HG02981 (cell line): ENCODE results near the gene CDC42EP1.

Source experiments
- ATAC-seq: cut with Tn5 transposase; IDR thresholded peaks from one replicate; pipeline ENCODE4 v1.9.1; 2021; ENCODE audit warnings: mild to moderate bottlenecking, moderate library complexity; ENCODE audit not compliant: unreplicated experiment

Gene CDC42EP1

DNA sequence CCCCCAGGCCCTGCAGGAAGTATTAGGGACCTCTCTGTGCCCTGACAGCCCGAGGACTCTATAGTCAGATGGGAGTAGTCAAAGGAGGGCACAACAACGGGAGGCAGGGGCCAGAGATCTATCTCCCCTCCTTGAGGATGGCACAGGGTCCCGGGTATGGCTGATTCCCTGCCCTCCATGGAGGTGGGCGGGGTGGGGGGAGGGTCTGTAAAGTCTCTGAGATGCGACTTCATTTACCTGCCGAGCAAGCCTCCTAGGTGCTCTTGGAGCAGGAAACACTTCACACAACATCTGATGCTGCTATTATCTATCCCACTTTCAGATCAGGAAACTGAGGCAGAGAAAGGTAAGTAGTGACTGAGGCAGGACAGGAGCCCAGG lies 769 bp upstream of the CDC42EP1 start:
- no peak for ATAC-seq

GRCh38 chr22:37560608-37561211 lies 430 bp downstream of the CDC42EP1 start:
- no peak for ATAC-seq

DNA sequence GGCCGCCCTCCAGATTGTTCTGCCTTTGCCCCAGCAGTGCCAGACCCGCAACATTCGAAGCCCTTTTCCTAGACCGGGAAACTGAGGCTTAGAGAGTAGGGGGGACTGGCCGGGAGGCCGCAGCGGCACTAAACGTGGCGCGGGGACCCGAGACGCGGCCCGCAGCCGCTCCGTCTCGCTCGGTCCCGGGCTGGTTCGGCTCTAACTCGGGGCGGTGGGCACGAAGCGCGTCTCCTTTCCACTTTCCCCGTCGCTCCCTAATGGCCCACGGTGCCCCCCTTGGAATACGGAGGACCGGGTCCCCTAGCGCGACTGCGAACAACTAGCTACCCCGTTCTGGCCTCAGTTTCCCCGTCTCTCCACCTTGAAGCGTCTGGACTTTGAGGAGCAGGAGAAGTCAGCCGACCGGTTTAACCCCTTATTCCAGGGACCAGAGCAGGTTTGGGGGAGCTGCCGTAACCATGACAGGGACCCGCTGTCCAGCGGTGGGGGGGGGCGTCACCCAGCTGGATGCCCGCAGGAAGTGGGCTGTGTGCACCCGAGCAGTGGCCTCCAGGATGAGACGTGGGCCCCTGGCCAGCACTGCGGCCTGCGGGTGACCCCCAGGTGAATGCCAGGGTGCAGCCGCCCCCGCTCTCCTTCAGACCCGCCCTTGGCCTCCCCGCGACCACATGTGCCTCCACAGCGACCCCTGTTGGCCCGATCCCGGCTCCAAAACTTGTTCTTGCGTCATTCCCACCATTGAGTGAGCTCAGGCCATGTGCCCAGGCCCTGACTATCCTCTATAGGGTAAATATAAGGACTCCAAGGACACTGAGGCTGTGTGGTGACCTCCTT lies 1.1 kb downstream of the CDC42EP1 start:
- ATAC-seq: no peak

DNA sequence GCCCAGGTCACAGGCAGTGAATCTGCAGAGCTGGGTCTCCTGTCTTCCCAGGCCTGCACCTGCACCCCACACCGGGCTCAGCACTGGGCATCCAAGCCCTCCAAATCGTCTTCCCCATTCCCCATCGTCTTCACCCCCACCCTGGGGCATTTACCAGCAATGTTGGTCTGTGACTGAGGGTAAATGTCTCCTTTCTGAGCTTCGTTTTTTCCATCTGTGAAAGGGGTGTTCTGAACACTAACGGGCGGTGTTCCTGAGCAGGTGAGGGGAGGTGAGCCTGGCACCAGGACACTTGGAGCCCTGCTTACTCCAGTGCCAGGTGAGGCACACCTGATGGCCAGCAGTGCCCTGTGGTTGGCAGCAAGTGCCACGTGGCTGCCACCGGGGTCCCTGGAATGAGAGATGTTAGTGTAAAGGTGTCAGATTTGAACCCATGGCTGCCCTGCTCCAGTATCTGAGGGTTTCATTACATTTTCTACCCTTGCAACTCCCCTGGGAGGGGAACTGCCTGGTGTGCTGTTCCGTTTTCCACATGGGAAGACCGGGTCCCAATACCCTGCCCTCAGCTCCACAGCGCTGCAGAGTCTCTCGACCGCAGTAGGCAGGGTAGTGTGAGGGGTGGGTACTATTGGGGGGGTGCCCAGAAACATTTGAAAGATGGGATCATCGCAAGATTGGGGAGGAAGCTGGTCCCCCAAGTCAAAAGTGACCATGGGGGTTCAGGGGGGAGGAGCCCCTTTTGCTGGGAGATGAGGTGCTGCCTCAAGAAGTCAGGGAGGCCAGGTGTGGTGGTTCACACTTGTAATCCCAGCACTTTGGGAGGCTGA lies 2.0 kb downstream of the CDC42EP1 start:
- no peak for ATAC-seq

DNA sequence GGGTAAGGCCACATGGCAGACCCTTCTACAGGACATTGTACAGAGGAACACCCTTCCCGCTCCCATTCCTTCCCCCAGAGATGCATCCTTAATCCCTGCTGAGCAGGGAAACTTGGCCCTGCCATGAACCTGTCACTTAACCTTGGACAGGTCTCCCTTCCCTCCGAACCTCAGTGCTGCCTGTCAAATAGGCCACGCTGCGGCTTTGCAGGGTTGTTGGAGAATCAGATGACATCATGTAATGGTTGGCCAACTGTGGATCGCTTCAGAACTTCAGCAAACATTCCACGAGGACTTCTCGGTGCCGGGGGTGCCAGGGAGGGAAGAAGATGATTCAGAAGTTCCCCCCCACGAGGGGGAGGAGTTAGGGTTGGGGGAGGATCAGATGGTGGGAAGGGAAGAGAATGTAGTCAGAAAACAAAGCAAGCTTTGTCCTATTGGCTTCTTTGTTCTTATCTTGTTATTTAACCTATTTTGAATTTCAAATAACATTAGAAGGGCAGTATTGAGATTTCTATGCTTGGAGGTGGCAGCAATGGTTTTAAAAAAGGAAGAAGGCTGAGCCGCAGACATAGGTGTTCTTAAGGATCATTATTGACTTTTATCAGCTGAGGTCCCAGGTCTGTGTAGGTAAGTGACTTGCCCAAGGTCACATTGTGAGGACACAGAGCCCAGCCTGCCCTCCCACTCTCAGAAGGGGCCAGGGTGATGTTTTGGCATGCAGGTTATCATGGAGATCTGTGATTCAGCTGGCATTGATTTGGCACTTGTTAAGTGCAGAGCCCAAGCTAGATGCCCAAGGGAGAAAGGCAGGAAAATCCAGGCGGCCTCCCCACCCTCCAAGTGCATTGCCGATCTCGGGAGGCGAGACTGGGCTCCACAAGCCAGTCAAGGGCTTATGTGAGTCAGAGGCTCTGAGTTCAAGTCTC lies 3.1 kb downstream of the CDC42EP1 start:
- no peak for ATAC-seq

- no peak for ATAC-seq
Measured at GRCh38 chr22:37564111-37564711, 3.9 kb downstream of the CDC42EP1 start.

- no peak for ATAC-seq
Measured at GRCh38 chr22:37565830-37566229, 5.5 kb downstream of the CDC42EP1 start.

- ATAC-seq: no peak
Measured at GRCh38 chr22:37566329-37566837, 6.1 kb downstream of the CDC42EP1 start.

DNA sequence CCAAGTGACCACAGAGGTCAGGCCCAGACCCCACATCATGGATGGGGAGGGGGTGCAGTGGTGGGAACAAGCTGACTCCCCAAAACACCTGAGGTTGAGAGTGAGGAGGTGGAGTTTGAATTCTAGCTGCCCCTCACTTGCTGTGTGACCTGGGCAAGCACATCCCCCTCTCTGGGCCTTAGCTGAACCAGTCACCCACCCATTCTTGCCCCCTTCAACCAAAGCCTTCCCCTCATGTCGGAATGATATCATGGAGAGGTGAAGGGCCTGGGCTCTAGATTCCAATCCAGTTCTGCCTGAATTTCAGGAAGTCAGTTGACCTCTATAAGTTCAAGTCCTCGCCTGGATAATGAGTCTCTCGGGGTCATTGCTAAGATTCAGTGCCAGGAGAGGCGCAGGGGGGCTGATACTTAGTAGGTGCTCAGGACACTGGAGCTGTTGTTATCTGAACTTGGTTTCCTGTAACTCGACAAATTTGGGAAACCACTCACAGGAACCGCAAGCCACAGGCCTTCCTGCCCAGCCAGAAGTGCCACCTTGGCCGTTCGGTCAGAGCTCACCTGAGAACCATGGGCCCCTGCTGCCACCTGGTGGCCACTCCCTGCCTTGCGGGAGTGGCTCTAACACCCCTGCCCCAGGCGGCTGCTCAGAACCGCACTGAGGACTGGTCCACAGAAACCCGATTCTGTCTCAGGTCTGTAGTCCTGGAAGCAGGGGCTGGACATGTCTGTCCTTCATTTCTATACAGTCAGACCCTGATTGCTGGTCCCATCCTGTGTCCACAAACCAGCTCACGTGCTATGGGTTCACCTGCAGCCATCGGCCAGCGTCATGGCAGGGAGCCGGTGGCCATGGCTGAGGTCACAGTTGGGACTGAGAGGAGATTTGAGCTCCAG lies 6.9 kb downstream of the CDC42EP1 start:
- ATAC-seq: peak; percentile 66

DNA sequence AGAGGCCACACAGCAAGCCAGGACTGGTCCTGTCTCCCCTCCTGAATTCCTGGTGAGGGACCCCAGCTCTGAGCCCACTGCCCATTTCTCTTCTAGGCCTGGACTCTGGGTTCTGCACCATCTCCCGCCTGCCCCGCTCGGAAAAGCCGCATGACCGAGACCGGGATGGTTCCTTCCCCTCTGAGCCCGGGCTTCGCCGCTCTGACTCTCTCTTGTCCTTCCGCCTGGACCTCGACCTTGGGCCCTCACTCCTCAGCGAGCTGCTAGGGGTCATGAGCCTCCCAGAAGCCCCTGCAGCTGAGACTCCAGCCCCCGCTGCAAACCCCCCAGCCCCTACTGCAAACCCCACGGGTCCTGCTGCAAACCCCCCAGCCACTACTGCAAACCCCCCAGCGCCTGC lies 7.7 kb downstream of the CDC42EP1 start:
- ATAC-seq: no peak

- ATAC-seq: no peak
Measured at GRCh38 chr22:37568448-37569008, 8.2 kb downstream of the CDC42EP1 start.

GRCh38 chr22:37569009-37569920 lies 9.0 kb downstream of the CDC42EP1 start:
- no peak for ATAC-seq

- no peak for ATAC-seq
Measured at GRCh38 chr22:37569921-37570660, 9.8 kb downstream of the CDC42EP1 start.

DNA sequence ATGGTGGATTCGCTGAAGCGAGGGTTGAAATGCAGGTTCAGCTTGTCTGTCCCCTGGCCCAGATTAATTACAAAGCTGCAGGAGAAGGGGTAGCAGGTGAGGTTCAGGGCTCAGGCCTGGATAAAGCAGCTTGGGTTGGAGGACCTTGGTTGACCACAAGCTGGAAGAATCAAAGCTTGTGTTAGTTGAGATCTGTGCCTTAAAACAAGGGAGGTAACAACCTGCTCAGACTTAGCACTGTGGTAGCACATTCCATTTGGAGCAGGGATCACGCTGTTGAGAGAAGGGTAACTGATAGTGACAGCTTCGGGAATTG lies 10.3 kb downstream of the CDC42EP1 start:
- no peak for ATAC-seq

DNA sequence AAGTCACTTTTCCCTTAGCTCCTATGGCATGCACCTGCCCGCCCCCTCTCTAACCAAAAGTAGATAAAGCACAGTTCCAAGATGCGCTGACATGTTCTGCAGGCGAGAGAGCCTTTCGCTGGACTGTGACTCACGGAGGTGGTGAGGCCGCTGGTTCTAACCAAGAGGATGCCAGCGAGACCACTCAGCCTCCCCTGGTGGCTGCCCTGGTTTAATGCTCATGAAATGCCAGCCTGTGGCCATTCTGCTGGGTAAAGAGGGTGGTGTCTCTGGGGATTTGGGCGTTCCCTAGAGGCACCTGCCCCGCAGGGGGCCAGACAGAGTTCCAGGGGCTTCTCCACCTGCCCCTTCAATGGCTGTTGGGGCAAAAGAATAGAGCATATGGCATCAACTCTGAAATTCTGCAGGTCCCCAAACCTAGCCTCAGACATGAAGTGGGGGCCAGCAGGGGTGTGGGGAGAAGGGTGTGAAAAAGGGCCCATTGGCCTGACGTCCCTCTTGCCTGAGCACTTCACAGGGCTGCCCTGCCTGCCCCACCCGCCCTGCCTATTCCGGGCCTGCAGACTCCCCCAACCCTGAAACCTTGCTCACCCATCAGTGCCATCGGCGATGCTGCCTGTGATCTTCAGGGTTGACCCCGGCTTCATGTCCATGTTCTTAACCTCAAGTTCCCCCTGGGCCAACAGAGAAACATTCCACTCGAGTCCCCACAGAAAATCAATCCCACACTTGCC lies 11.1 kb downstream of the CDC42EP1 start:
- ATAC-seq: no peak

- ATAC-seq: no peak
Measured at GRCh38 chr22:37571992-37572373, 11.7 kb downstream of the CDC42EP1 start.
